K562 (cell line): ENCODE results near the gene YIPF1. TPM values are rescaled to one million over a fixed set of nuclear protein-coding genes. Genes with fewer than 3 reads are reported as not detected.
A peak's percentile ranks its signal among the peaks of the same experiment; 100 is the strongest.
"Not testable (repeated sequence)": the region's sequence is repeated elsewhere in the genome, so short reads cannot be mapped to it uniquely, and the experiment has no call there.

Experiments used
- ATAC-seq: fragments of 200-7000 bp; cut with Tn5 transposase; 3 replicates; pipeline ENCODE4 v1.9.1; 2020; ENCODE audit warnings: moderate library complexity
- BruUV-seq: library from RNA; stranded (reverse); fragments of 400-500 nt; replicated peaks from 2 replicates; lab custom pipeline; 2021; lab: Mats Ljungman, UMichigan
- CTCF ChIA-PET: fragments of 300-600 bp; formaldehyde crosslinking; extraction: SDS; loops from one replicate; lab custom pipeline; 2021; ENCODE audit warnings: low intra/inter-chr PET ratio; lab: Yijun Ruan, JAX
- POLR2A ChIA-PET: fragments of 300-600, 350-650 bp; sonication (Branson Sonifier 250); formaldehyde crosslinking; extraction: SDS; loops from one replicate; lab custom pipeline; 2021; ENCODE audit warnings: antibody characterized with exemption, inconsistent platforms; lab: Yijun Ruan, JAX
- DNase-seq, 4 experiments: peaks; one replicate each; pipeline versions ENCODE4 v3.0.0 to v3.0.0-alpha.2; 2011 to 2018; ENCODE audit warnings: low spot score in 3 of 4, mixed read lengths in 3 of 4; ENCODE audit errors: extremely low read depth in 1 of 4
- FAIRE-seq: peaks from 2 replicates; lab custom pipeline; 2011; peaks lifted over from hg19 to GRCh38; lab: Jason Lieb, UNC
- H2AFZ ChIP-seq: 2 replicates; pipeline ENCODE4 v1.6.0; 2011; ENCODE audit warnings: low read depth, low read length, control low read depth, inconsistent platforms
- H3K27ac ChIP-seq: fragments of 200-600 bp; 3 replicates; pipeline ENCODE4 v1.8.0; 2011; ENCODE audit warnings: low read depth, mild to moderate bottlenecking, control low read depth, inconsistent platforms, low read length, moderate library complexity, mixed read lengths; ENCODE audit errors: extremely low read depth
- H3K27me3 ChIP-seq, 2 experiments: fragments of 300-600 bp in 1 of 2; 2 replicates in 1 of 2; 3 replicates in 1 of 2; pipeline versions ENCODE4 v1.6.0 to v1.8.0; 2011; ENCODE audit warnings: inconsistent platforms in 2 of 2, low read length in 2 of 2, mild to moderate bottlenecking in 1 of 2, mixed read lengths in 1 of 2, moderate library complexity in 1 of 2; ENCODE audit not compliant: control insufficient read depth in 2 of 2, insufficient read depth in 2 of 2
- H3K36me3 ChIP-seq: fragments of 300-600 bp; 3 replicates; pipeline ENCODE4 v1.8.0; 2011; ENCODE audit warnings: mild to moderate bottlenecking, low read length, inconsistent platforms; ENCODE audit not compliant: control insufficient read depth, insufficient read depth
- H3K4me1 ChIP-seq, 2 experiments: fragments of 200-600 bp in 1 of 2; replicated peaks in 1 of 2; 2 replicates in 1 of 2; 3 replicates in 1 of 2; pipeline versions ENCODE4 v1.5.1 to v1.8.0; 2011; ENCODE audit warnings: inconsistent platforms in 2 of 2, low read length in 2 of 2, mild to moderate bottlenecking in 1 of 2, mixed read lengths in 1 of 2, moderate library complexity in 1 of 2; ENCODE audit not compliant: control insufficient read depth in 2 of 2, insufficient read depth in 2 of 2
- H3K4me2 ChIP-seq: 2 replicates; pipeline ENCODE4 v1.6.1; 2011; ENCODE audit warnings: low read length, control low read depth, inconsistent platforms, mixed read lengths; ENCODE audit not compliant: insufficient read depth
- H3K4me3 ChIP-seq: fragments of 200-600 bp; sonication (generic), shearing (Covaris generic); 2 replicates; pipeline ENCODE4 v1.5.1; 2016; ENCODE audit warnings: control low read depth, inconsistent platforms
- H3K79me2 ChIP-seq: fragments of 200-600 bp; 3 replicates; pipeline ENCODE4 v1.8.0; 2011; ENCODE audit warnings: low read length, inconsistent platforms; ENCODE audit not compliant: control insufficient read depth, insufficient read depth
- H3K9ac ChIP-seq, 2 experiments: 2 replicates each; pipeline versions ENCODE4 v1.6.0 to v1.6.1; 2011; ENCODE audit warnings: low read depth in 2 of 2, low read length in 2 of 2, control low read depth in 1 of 2, inconsistent platforms in 1 of 2, mild to moderate bottlenecking in 1 of 2, mixed read lengths in 1 of 2; ENCODE audit not compliant: insufficient read depth in 1 of 2
- H3K9me1 ChIP-seq: one replicate; pipeline ENCODE4 v1.6.0; 2011; ENCODE audit warnings: inconsistent platforms, mild to moderate bottlenecking, low read length, moderate library complexity; ENCODE audit not compliant: control insufficient read depth, insufficient read depth
- H3K9me3 ChIP-seq: replicated peaks from 2 replicates; pipeline ENCODE4 v1.5.1; 2011; ENCODE audit warnings: low read depth, low read length, inconsistent platforms; ENCODE audit not compliant: control insufficient read depth, insufficient read depth
- H4K20me1 ChIP-seq: replicated peaks from 2 replicates; pipeline ENCODE4 v1.6.1; 2011; ENCODE audit warnings: low read length, inconsistent platforms, mixed read lengths; ENCODE audit not compliant: control insufficient read depth, insufficient read depth
- CTBP1 ChIP-seq: fragments of 450-650 bp; IDR thresholded peaks from 2 replicates; pipeline ENCODE4 v1.6.1; 2016; ENCODE audit warnings: borderline replicate concordance
- DPF2 ChIP-seq: fragments of 450-650 bp; IDR thresholded peaks from 2 replicates; pipeline ENCODE4 v1.6.1; 2016
- SMARCA4 ChIP-seq: fragments of 450-650 bp; IDR thresholded peaks from 2 replicates; pipeline ENCODE4 v1.6.1; 2016
- SMARCE1 ChIP-seq: fragments of 450-650 bp; IDR thresholded peaks from 2 replicates; pipeline ENCODE4 v1.7.1; 2016; ENCODE audit warnings: mild to moderate bottlenecking
- ZNF316 ChIP-seq: fragments of 450-650 bp; IDR thresholded peaks from 2 replicates; pipeline ENCODE4 v1.6.1; 2016
- WGBS: fragments of 100-300 bp; shearing (Covaris generic); methylation state at CpG from one replicate; pipeline ENCODE4 v1.1.6; 2016; ENCODE audit warnings: low coverage, mixed read lengths; ENCODE audit not compliant: insufficient coverage; ENCODE audit errors: missing lambda C conversion rate; 5-methylcytosine and 5-hydroxymethylcytosine counted together
- in situ Hi-C: fragments of 300-500 bp; cut with MboI; formaldehyde crosslinking; loops from 4 replicates; pipeline ENCODE4 v1.15.0; 2018; ENCODE audit warnings: inconsistent platforms, mixed read lengths
- intact Hi-C: fragments of 100-400 bp; cut with micrococcal nuclease; formaldehyde crosslinking; loops from 2 replicates; pipeline ENCODE4 v1.14.2; 2022
- polyA plus RNA-seq, 8 experiments: library from polyadenylated mRNA; depleted of rRNA in 4 of 8; stranded (reverse) in 5 of 8; unstranded in 3 of 8; fragments of >200 nt; fragmentation: Nextera tagmentation in 2 of 8; fragmentation: Illumina TruSeq in 1 of 8; extraction: Ambion mirVana in 2 of 8; extraction: Trizol in 1 of 8; gene quantifications; 2 replicates each; pipeline versions ENCODE4 v1.2.1 to v1.2.3, GENCODE V29; 2011 to 2014; ENCODE audit warnings: inconsistent platforms in 1 of 8, missing spikeins in 1 of 8
- total RNA-seq, 7 experiments: library from RNA; depleted of rRNA in 6 of 7; stranded (reverse); fragments of >200 nt in 6 of 7; fragmentation: Illumina TruSeq in 2 of 7; extraction: Trizol in 2 of 7; gene quantifications; 2 replicates each; pipeline versions ENCODE4 v1.2.1 to v1.2.3, GENCODE V29; 2011 to 2021; ENCODE audit warnings: low replicate concordance in 1 of 7
- TF ChIP-seq, protein P1 (sequence below), 2 experiments: fragments of 450-650 bp; formaldehyde crosslinking in 1 of 2; IDR thresholded peaks; 2 replicates each; pipeline versions ENCODE4 v1.4.0 to v1.6.1; 2014 to 2020; ENCODE audit warnings: mild to moderate bottlenecking in 2 of 2, borderline replicate concordance in 1 of 2, low read depth in 1 of 2

YIPF1 gene
- total and polyA plus RNA-seq, 9 of the 15 experiments (the other 6 are each of a cell fraction or from before 2014, with no cell fraction given), result 11.5 to 37.5 (median 19.2) TPM

DNA sequence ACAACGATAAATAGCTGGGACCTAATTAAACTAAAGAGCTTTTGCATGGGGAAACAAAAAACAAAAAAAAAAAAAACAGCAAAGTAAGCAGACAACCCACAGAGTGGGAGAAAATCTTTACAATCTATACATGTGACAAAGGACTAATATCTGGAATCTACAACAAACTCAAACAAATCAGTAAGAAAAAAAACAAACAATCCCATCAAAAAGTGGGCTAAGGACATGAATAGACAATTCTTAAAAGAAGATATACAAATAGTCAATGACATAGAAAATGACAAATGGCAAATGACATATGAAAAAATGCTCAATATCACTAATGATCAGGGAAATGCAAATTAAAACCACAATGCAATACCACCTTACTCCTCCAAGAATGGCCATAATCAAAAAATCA is 73.0 kb downstream of the YIPF1 start:
- FAIRE-seq, H3K4me2 ChIP-seq, BruUV-seq, H3K4me3 ChIP-seq, H3K27me3 ChIP-seq, H4K20me1 ChIP-seq, H3K4me1 ChIP-seq, in situ Hi-C loops, DNase-seq, H2AFZ ChIP-seq, CTCF ChIA-PET, ATAC-seq, POLR2A ChIA-PET, H3K9ac ChIP-seq, H3K9me1 ChIP-seq, intact Hi-C loops, H3K9me3 ChIP-seq, H3K27ac ChIP-seq: not testable (repeated sequence)
- 92% methylated on average over 1 of the region's 1 CpG for WGBS
- 0 out of 2 replicates have a peak, but pooled peaks have one; percentile 29 for TF ChIP-seq ZNF316
- Histone ChIP-seq H3K79me2 (peaks cover 35% of the 10 kb centered on the region), H3K36me3 (peaks cover 74% of the 10 kb centered on the region)

DNA sequence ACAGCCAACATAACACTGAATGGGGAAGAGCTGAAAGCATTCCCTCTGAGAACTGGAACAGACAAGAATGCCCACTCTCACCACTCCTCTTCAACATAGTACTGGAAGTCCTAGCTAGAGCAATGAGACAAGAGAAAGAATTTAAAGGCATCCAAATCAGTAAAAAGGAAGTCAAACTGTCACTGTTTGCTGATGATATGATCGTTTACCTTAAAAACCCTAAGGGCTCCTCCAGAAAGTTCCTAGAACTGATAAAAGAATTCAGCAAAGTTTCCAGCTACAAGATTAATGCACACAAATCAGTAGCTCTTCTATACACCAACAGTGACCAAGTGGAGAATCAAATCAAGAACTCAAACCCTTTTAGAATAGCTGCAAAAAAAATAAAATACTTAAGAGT is 74.1 kb downstream of the YIPF1 start:
- WGBS, result 0% methylated on average over 1 of the region's 1 CpG
- POLR2A ChIA-PET, result interaction anchor here (1.8 kb wide), 1 partner anchor 11 kb away, joined by 7 read pairs; no protein-coding TSS in a partner anchor
- H4K20me1 ChIP-seq, H3K4me3 ChIP-seq, BruUV-seq, H3K9me3 ChIP-seq, DNase-seq, H2AFZ ChIP-seq, H3K9me1 ChIP-seq, FAIRE-seq, ATAC-seq, H3K27ac ChIP-seq, intact Hi-C loops, in situ Hi-C loops, H3K9ac ChIP-seq, CTCF ChIA-PET, H3K27me3 ChIP-seq, H3K4me2 ChIP-seq: not testable (repeated sequence)
- peaks cover 37% of the 10 kb centered on the region for H3K79me2 ChIP-seq
- H3K4me1 ChIP-seq, result peaks cover 9 to 10% of the 10 kb centered on the region in 2 experiments; a peak in 2 of 5 replicates
- H3K36me3 ChIP-seq, result peaks cover 76% of the 10 kb centered on the region
- TF ChIP-seq, protein P1, sequence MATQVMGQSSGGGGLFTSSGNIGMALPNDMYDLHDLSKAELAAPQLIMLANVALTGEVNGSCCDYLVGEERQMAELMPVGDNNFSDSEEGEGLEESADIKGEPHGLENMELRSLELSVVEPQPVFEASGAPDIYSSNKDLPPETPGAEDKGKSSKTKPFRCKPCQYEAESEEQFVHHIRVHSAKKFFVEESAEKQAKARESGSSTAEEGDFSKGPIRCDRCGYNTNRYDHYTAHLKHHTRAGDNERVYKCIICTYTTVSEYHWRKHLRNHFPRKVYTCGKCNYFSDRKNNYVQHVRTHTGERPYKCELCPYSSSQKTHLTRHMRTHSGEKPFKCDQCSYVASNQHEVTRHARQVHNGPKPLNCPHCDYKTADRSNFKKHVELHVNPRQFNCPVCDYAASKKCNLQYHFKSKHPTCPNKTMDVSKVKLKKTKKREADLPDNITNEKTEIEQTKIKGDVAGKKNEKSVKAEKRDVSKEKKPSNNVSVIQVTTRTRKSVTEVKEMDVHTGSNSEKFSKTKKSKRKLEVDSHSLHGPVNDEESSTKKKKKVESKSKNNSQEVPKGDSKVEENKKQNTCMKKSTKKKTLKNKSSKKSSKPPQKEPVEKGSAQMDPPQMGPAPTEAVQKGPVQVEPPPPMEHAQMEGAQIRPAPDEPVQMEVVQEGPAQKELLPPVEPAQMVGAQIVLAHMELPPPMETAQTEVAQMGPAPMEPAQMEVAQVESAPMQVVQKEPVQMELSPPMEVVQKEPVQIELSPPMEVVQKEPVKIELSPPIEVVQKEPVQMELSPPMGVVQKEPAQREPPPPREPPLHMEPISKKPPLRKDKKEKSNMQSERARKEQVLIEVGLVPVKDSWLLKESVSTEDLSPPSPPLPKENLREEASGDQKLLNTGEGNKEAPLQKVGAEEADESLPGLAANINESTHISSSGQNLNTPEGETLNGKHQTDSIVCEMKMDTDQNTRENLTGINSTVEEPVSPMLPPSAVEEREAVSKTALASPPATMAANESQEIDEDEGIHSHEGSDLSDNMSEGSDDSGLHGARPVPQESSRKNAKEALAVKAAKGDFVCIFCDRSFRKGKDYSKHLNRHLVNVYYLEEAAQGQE (IDR thresholded peaks at IDR 0.05; ENCODE audit: borderline replicate concordance), result peak; percentile 31; the same call in 1 of the 2 replicates
- TF ChIP-seq, protein P1 (CRISPR knock-in tag; IDR thresholded peaks at IDR 0.05; ENCODE audit: low read depth), result not testable (repeated sequence)
- peak; percentile 38; the same call in 1 of the 2 replicates for TF ChIP-seq SMARCA4
- 0 out of 2 replicates have a peak, but pooled peaks have one; percentile 26 for TF ChIP-seq SMARCE1
- TF ChIP-seq CTBP1, result peak; percentile 59; the same call in 1 of the 2 replicates
- TF ChIP-seq DPF2, result 0 out of 2 replicates have a peak, but pooled peaks have one; percentile 16
